HUES64 (cell line): Measurements from ENCODE around the gene ABCC3.

Experiments used
- H3K27ac ChIP-seq: 2 replicates; pipeline ENCODE4 v1.7.0; 2013; ENCODE audit warnings: low read depth, low read length, inconsistent platforms
- H3K27me3 ChIP-seq: 2 replicates; pipeline ENCODE4 v1.6.1; 2013; ENCODE audit warnings: mild to moderate bottlenecking, low read length; ENCODE audit not compliant: insufficient read depth
- H3K36me3 ChIP-seq: 2 replicates; pipeline ENCODE4 v1.6.1; 2013; ENCODE audit warnings: mild to moderate bottlenecking, low read length; ENCODE audit not compliant: insufficient read depth
- H3K4me1 ChIP-seq: 2 replicates; pipeline ENCODE4 v1.6.1; 2013; ENCODE audit warnings: mild to moderate bottlenecking, low read length, moderate library complexity; ENCODE audit not compliant: insufficient read depth
- H3K4me3 ChIP-seq: 2 replicates; pipeline ENCODE4 v1.5.1; 2013; ENCODE audit warnings: mild to moderate bottlenecking, low read length, moderate library complexity
- H3K9ac ChIP-seq: 2 replicates; pipeline ENCODE4 v1.6.1; 2013; ENCODE audit warnings: mild to moderate bottlenecking, low read depth, low read length
- H3K9me3 ChIP-seq: 2 replicates; pipeline ENCODE4 v1.6.1; 2013; ENCODE audit warnings: low read depth, low read length; ENCODE audit not compliant: insufficient read depth
- WGBS: fragments of 150-250, 120-280 bp; methylation state at CpG from one replicate; pipeline ENCODE4 v1.1.7; 2013; ENCODE audit warnings: missing lambda C conversion rate; 5-methylcytosine and 5-hydroxymethylcytosine counted together

Gene ABCC3

GRCh38 chr17:50739098-50739497 is 104.4 kb downstream of the ABCC3 start:
- H3K27ac ChIP-seq: no peak overlapping the region
- no peak overlapping the region for H3K9ac ChIP-seq
- 57% methylated on average over 2 of the region's 2 CpGs for WGBS
- H3K27me3 ChIP-seq: no peaks in the 10 kb centered on the region
- no peak overlapping the region for H3K4me3 ChIP-seq
- peaks cover 74% of the 10 kb centered on the region for H3K36me3 ChIP-seq
- no peaks in the 10 kb centered on the region for H3K9me3 ChIP-seq
- no peaks in the 10 kb centered on the region; the same call in 1 of the 2 replicates for H3K4me1 ChIP-seq
